Muscle layer of duodenum (tissue), 2 donors: ENCODE results near the gene SLC38A2.

Source experiments
- H3K27ac ChIP-seq: one replicate; pipeline ENCODE4 v1.7.0; 2013; ENCODE audit warnings: mild to moderate bottlenecking, low read length
- H3K27me3 ChIP-seq: one replicate; pipeline ENCODE4 v1.7.0; 2013; ENCODE audit warnings: low read depth, mild to moderate bottlenecking, control low read depth, low read length
- H3K36me3 ChIP-seq, 2 donors: one replicate each; pipeline ENCODE4 v1.7.0; 2013; ENCODE audit warnings: low read length in 2 of 2, control low read depth in 1 of 2, mild to moderate bottlenecking in 1 of 2; ENCODE audit not compliant: insufficient read depth in 2 of 2, control insufficient read depth in 1 of 2
- H3K4me1 ChIP-seq, 2 donors: one replicate each; pipeline ENCODE4 v1.7.0; 2013; ENCODE audit warnings: low read length in 2 of 2, mild to moderate bottlenecking in 2 of 2, control low read depth in 1 of 2, moderate library complexity in 1 of 2; ENCODE audit not compliant: insufficient read depth in 2 of 2, control insufficient read depth in 1 of 2
- H3K4me3 ChIP-seq, 2 donors: one replicate each; pipeline ENCODE4 v1.7.0; 2013; ENCODE audit warnings: low read length in 2 of 2, low read depth in 1 of 2, mild to moderate bottlenecking in 1 of 2
- H3K9me3 ChIP-seq, 2 donors: one replicate each; pipeline ENCODE4 v1.7.0; 2013; ENCODE audit warnings: low read length in 2 of 2, control low read depth in 1 of 2, mild to moderate bottlenecking in 1 of 2; ENCODE audit not compliant: control insufficient read depth in 1 of 2
- donor health status: healthy.

SLC38A2 gene

GRCh38 chr12:46374310-46374709 lies 1.7 kb upstream of the SLC38A2 start:
- H3K9me3 ChIP-seq = no peaks in the 10 kb centered on the region
- no peak overlapping the region for H3K4me3 ChIP-seq
- no peak overlapping the region for H3K27ac ChIP-seq
- H3K4me1 ChIP-seq = peaks cover 3 to 18% of the 10 kb centered on the region in 2 donors
- H3K27me3 ChIP-seq = no peaks in the 10 kb centered on the region
- H3K36me3 ChIP-seq = peaks cover 17 to 31% of the 10 kb centered on the region in 2 donors

- no peaks in the 10 kb centered on the region for H3K27me3 ChIP-seq
- H3K4me3 ChIP-seq = peak overlapping the region; percentile 92 to 99
- no peaks in the 10 kb centered on the region for H3K9me3 ChIP-seq
- peak overlapping the region; percentile 98 for H3K27ac ChIP-seq
- peaks cover 8 to 25% of the 10 kb centered on the region in 2 donors for H3K4me1 ChIP-seq
- peaks cover 23 to 38% of the 10 kb centered on the region in 2 donors for H3K36me3 ChIP-seq
Measured at GRCh38 chr12:46373301-46374296, 1.0 kb upstream of the SLC38A2 start.

- Histone ChIP-seq H3K9me3 (no peaks in the 10 kb centered on the region), H3K36me3 (peaks cover 35 to 54% of the 10 kb centered on the region in 2 donors), H3K4me1 (peaks cover 15 to 42% of the 10 kb centered on the region in 2 donors), H3K27ac (peak overlapping the region; percentile 98), H3K4me3 (peak overlapping the region; percentile 92 to 99), H3K27me3 (no peaks in the 10 kb centered on the region)
Measured at GRCh38 chr12:46371718-46372543, 642 bp downstream of the SLC38A2 start.

GRCh38 chr12:46370792-46371717 lies 1.5 kb downstream of the SLC38A2 start:
- peak overlapping the region; percentile 98 for H3K27ac ChIP-seq
- no peaks in the 10 kb centered on the region for H3K9me3 ChIP-seq
- peak overlapping the region; percentile 92 to 99 for H3K4me3 ChIP-seq
- peaks cover 18 to 51% of the 10 kb centered on the region in 2 donors for H3K4me1 ChIP-seq
- no peaks in the 10 kb centered on the region for H3K27me3 ChIP-seq
- peaks cover 44 to 62% of the 10 kb centered on the region in 2 donors for H3K36me3 ChIP-seq

- peaks cover 51 to 69% of the 10 kb centered on the region in 2 donors for H3K36me3 ChIP-seq
- peak overlapping the region; percentile 92 to 99 for H3K4me3 ChIP-seq
- no peaks in the 10 kb centered on the region for H3K27me3 ChIP-seq
- H3K4me1 ChIP-seq = peaks cover 24 to 58% of the 10 kb centered on the region in 2 donors
- H3K9me3 ChIP-seq = no peaks in the 10 kb centered on the region
- H3K27ac ChIP-seq = peak overlapping the region; percentile 98
Measured at GRCh38 chr12:46370380-46370734, 2.2 kb downstream of the SLC38A2 start.

GRCh38 chr12:46369474-46370379 lies 2.8 kb downstream of the SLC38A2 start:
- H3K9me3 ChIP-seq = no peaks in the 10 kb centered on the region
- no peaks in the 10 kb centered on the region for H3K27me3 ChIP-seq
- H3K4me1 ChIP-seq = peaks cover 30 to 64% of the 10 kb centered on the region in 2 donors
- H3K36me3 ChIP-seq = peaks cover 57 to 73% of the 10 kb centered on the region in 2 donors
- H3K4me3 ChIP-seq = peak overlapping the region; percentile 92 to 99
- H3K27ac ChIP-seq = peak overlapping the region; percentile 98

GRCh38 chr12:46369095-46369473 lies 3.5 kb downstream of the SLC38A2 start:
- no peaks in the 10 kb centered on the region for H3K9me3 ChIP-seq
- H3K36me3 ChIP-seq = peaks cover 61 to 80% of the 10 kb centered on the region in 2 donors
- H3K4me1 ChIP-seq = peaks cover 30 to 69% of the 10 kb centered on the region in 2 donors
- peak overlapping the region; percentile 92 to 99 for H3K4me3 ChIP-seq
- H3K27me3 ChIP-seq = no peaks in the 10 kb centered on the region
- H3K27ac ChIP-seq = peak overlapping the region; percentile 98

- Histone ChIP-seq H3K27me3 (no peaks in the 10 kb centered on the region), H3K4me1 (peaks cover 30 to 69% of the 10 kb centered on the region in 2 donors), H3K27ac (peak overlapping the region; percentile 98), H3K4me3 (peak overlapping the region; percentile 92 to 99), H3K36me3 (peaks cover 65 to 84% of the 10 kb centered on the region in 2 donors), H3K9me3 (no peaks in the 10 kb centered on the region)
Measured at GRCh38 chr12:46368684-46369083, 3.9 kb downstream of the SLC38A2 start.

- peak overlapping the region; percentile 98 for H3K27ac ChIP-seq
- H3K9me3 ChIP-seq = no peaks in the 10 kb centered on the region
- peaks cover 70 to 89% of the 10 kb centered on the region in 2 donors for H3K36me3 ChIP-seq
- peak overlapping the region; percentile 92 to 99 for H3K4me3 ChIP-seq
- no peaks in the 10 kb centered on the region for H3K27me3 ChIP-seq
- H3K4me1 ChIP-seq = peaks cover 30 to 74% of the 10 kb centered on the region in 2 donors
Measured at GRCh38 chr12:46368138-46368537, 4.4 kb downstream of the SLC38A2 start.
